Measurements from ENCODE around the gene CAAP1.

DNA sequence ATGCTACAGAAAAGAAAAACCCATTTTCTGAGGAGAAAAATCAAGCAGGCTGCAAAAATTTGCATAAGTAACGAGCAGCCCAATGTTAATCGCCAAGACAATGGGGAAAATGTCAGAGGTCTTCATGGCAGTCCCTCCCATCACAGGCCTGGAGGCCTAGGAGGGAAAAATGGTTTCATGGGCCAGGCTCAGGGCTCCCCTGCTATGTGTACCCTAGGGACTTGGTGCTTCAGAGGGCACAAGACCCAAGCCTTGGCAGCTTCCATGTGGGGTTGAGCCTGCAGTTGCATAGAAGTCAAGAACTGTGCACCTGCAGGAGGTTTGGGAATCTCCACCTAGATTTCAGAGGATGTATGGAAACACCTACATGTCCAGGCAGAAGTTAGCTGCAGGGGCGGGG, 10.4 kb downstream of the CAAP1 start:
- TF ChIP-seq, protein P1, sequence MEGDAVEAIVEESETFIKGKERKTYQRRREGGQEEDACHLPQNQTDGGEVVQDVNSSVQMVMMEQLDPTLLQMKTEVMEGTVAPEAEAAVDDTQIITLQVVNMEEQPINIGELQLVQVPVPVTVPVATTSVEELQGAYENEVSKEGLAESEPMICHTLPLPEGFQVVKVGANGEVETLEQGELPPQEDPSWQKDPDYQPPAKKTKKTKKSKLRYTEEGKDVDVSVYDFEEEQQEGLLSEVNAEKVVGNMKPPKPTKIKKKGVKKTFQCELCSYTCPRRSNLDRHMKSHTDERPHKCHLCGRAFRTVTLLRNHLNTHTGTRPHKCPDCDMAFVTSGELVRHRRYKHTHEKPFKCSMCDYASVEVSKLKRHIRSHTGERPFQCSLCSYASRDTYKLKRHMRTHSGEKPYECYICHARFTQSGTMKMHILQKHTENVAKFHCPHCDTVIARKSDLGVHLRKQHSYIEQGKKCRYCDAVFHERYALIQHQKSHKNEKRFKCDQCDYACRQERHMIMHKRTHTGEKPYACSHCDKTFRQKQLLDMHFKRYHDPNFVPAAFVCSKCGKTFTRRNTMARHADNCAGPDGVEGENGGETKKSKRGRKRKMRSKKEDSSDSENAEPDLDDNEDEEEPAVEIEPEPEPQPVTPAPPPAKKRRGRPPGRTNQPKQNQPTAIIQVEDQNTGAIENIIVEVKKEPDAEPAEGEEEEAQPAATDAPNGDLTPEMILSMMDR (IDR thresholded peaks at IDR 0.05 in 8 of 11, conservative IDR thresholded peaks at IDR 0.05 in 3 of 11): no peak
- no peak for TF ChIP-seq POLR2A (IDR thresholded peaks at IDR 0.05)
